Measurements from ENCODE around the gene LHB. TPM values are rescaled to one million over a fixed set of nuclear protein-coding genes. Genes with fewer than 3 reads are reported as not detected.
A peak's percentile ranks its signal among the peaks of the same experiment; 100 is the strongest.
"Not testable (repeated sequence)": the region's sequence is repeated elsewhere in the genome, so short reads cannot be mapped to it uniquely, and the experiment has no call there.

LHB gene
- total and polyA plus RNA-seq, 7 experiments from 2014 or later = not detected

- H3K4me3 ChIP-seq (ENCODE audit: low read length); ATAC-seq; POLR2A ChIA-PET; H3K27ac Mint-ChIP-seq; H3K36me3 Mint-ChIP-seq; DNase-seq; H3K27me3 ChIP-seq (ENCODE audit: control insufficient read depth in 2 of 2, insufficient read depth in 2 of 2, low read length in 2 of 2); H3K9me3 ChIP-seq (ENCODE audit: control insufficient read depth in 2 of 3, low read length in 3 of 3); intact Hi-C loops (cut with micrococcal nuclease); H3K4me1 Mint-ChIP-seq; H3K27me3 Mint-ChIP-seq; H3K4me1 ChIP-seq (ENCODE audit: control insufficient read depth in 2 of 2, insufficient read depth in 2 of 2, low read length in 2 of 2); H3K4me3 Mint-ChIP-seq; H3K9me3 Mint-ChIP-seq; H3K36me3 ChIP-seq (ENCODE audit: control insufficient read depth in 2 of 3, insufficient read depth in 3 of 3, low read length in 3 of 3); H3K27ac ChIP-seq (ENCODE audit: low read depth, low read length); CTCF ChIA-PET: not testable (repeated sequence)
These were observed 8.7 kb upstream of the LHB start for GRCh38 chr19:49025599-49025998.

GRCh38 chr19:49025088-49025487, 8.2 kb upstream of the LHB start:
- H3K36me3 Mint-ChIP-seq; H3K27ac Mint-ChIP-seq; intact Hi-C loops (cut with micrococcal nuclease); CTCF ChIA-PET; H3K9me3 Mint-ChIP-seq; H3K4me3 Mint-ChIP-seq; ATAC-seq; H3K9me3 ChIP-seq (ENCODE audit: control insufficient read depth in 2 of 3, low read length in 3 of 3); H3K4me1 ChIP-seq (ENCODE audit: control insufficient read depth in 2 of 2, insufficient read depth in 2 of 2, low read length in 2 of 2); H3K27me3 ChIP-seq (ENCODE audit: control insufficient read depth in 2 of 2, insufficient read depth in 2 of 2, low read length in 2 of 2); DNase-seq; H3K27ac ChIP-seq (ENCODE audit: low read depth, low read length); POLR2A ChIA-PET; H3K4me1 Mint-ChIP-seq; H3K36me3 ChIP-seq (ENCODE audit: control insufficient read depth in 2 of 3, insufficient read depth in 3 of 3, low read length in 3 of 3); H3K4me3 ChIP-seq (ENCODE audit: low read length): not testable (repeated sequence)
- peaks cover 0 to 11% (median 0%) of the 10 kb centered on the region in 5 donors for H3K27me3 Mint-ChIP-seq

GRCh38 chr19:49024233-49024632, 7.3 kb upstream of the LHB start, which contains the start of gene CGB3:
Gene CGB3 (minus strand): TSS chr19:49024333. CDS start chr19:49023971, 362 bp downstream.
- H3K36me3 Mint-ChIP-seq, CTCF ChIA-PET: not testable (repeated sequence)

GRCh38 chr19:49022116-49022515, 5.2 kb upstream of the LHB start:
- Histone ChIP-seq H3K27ac (ENCODE audit: low read depth, low read length) (no peak overlapping the region), H3K36me3 (ENCODE audit: control insufficient read depth in 2 of 3, insufficient read depth in 3 of 3, low read length in 3 of 3) (no peaks in the 10 kb centered on the region), H3K9me3 (ENCODE audit: control insufficient read depth in 2 of 3, low read length in 3 of 3) (no peaks in the 10 kb centered on the region), H3K27me3 (ENCODE audit: control insufficient read depth in 2 of 2, insufficient read depth in 2 of 2, low read length in 2 of 2) (no peaks in the 10 kb centered on the region), H3K4me3 (ENCODE audit: low read length) (no peak overlapping the region), H3K4me1 (ENCODE audit: control insufficient read depth in 2 of 2, insufficient read depth in 2 of 2, low read length in 2 of 2) (peaks cover 0 to 4% of the 10 kb centered on the region in 2 donors)
- Mint-ChIP-seq H3K27me3 (peaks cover 0 to 22% (median 0%) of the 10 kb centered on the region in 5 donors), H3K4me3 (peak overlapping the region in 1 of 10 donors; percentile 7), H3K27ac (no peak overlapping the region), H3K36me3 (no peaks in the 10 kb centered on the region), H3K4me1 (peaks cover 7 to 21% (median 16%) of the 10 kb centered on the region in 7 donors), H3K9me3 (no peaks in the 10 kb centered on the region)
- ATAC-seq (no peak), DNase-seq (no peak)
- intact Hi-C loops (cut with micrococcal nuclease) = no loop called here
- POLR2A ChIA-PET = interaction anchor here (0.6 to 1.4 kb wide), 2 partner anchors 29 to 63 kb away, joined by 3 to 5 read pairs; partner anchors contain the start of gene GYS1
- CTCF ChIA-PET = interaction anchor here (1.0 kb wide), 1 partner anchor 23 kb away, joined by 3 read pairs; no protein-coding TSS in a partner anchor

More at GRCh38 chr19:49024233-49024632, 7.3 kb upstream of the LHB start, which contains the start of gene CGB3:
- H3K9me3 ChIP-seq (ENCODE audit: control insufficient read depth in 2 of 3, low read length in 3 of 3); H3K36me3 ChIP-seq (ENCODE audit: control insufficient read depth in 2 of 3, insufficient read depth in 3 of 3, low read length in 3 of 3); H3K4me1 ChIP-seq (ENCODE audit: control insufficient read depth in 2 of 2, insufficient read depth in 2 of 2, low read length in 2 of 2); H3K27ac Mint-ChIP-seq; H3K27me3 ChIP-seq (ENCODE audit: control insufficient read depth in 2 of 2, insufficient read depth in 2 of 2, low read length in 2 of 2); H3K4me3 Mint-ChIP-seq; POLR2A ChIA-PET; DNase-seq; H3K9me3 Mint-ChIP-seq; intact Hi-C loops (cut with micrococcal nuclease); H3K27ac ChIP-seq (ENCODE audit: low read depth, low read length); ATAC-seq; H3K4me3 ChIP-seq (ENCODE audit: low read length): not testable (repeated sequence)
- peaks cover 7 to 13% (median 9%) of the 10 kb centered on the region in 7 donors for H3K4me1 Mint-ChIP-seq
- H3K27me3 Mint-ChIP-seq = peaks cover 0 to 12% (median 0%) of the 10 kb centered on the region in 5 donors

- no peak overlapping the region for H3K4me3 ChIP-seq (ENCODE audit: low read length)
- ChIA-PET POLR2A (interaction anchor here (1.4 kb wide), 1 partner anchor 28 kb away, joined by 3 read pairs; the partner anchor contains the start of gene GYS1), CTCF (interaction anchor here (0.6 to 1.0 kb wide), 2 partner anchors 22 to 453 kb away, joined by 3 to 4 read pairs; partner anchors contain the start of gene FLT3LG)
- no peaks in the 10 kb centered on the region for H3K9me3 ChIP-seq (ENCODE audit: control insufficient read depth in 2 of 3, low read length in 3 of 3)
- H3K4me3 Mint-ChIP-seq = no peak overlapping the region
- DNase-seq (no peak), ATAC-seq (no peak)
- H3K4me1 Mint-ChIP-seq = peaks cover 7 to 22% (median 18%) of the 10 kb centered on the region in 7 donors
- peak overlapping the region in 2 of 9 donors; percentile 32 to 55 for H3K27ac Mint-ChIP-seq
- H3K4me1 ChIP-seq (ENCODE audit: control insufficient read depth in 2 of 2, insufficient read depth in 2 of 2, low read length in 2 of 2) = peaks cover 0 to 4% of the 10 kb centered on the region in 2 donors
- H3K27me3 Mint-ChIP-seq = peaks cover 0 to 22% (median 0%) of the 10 kb centered on the region in 5 donors
- intact Hi-C loops (cut with micrococcal nuclease) = no loop called here
- no peaks in the 10 kb centered on the region for H3K36me3 Mint-ChIP-seq
- no peaks in the 10 kb centered on the region for H3K27me3 ChIP-seq (ENCODE audit: control insufficient read depth in 2 of 2, insufficient read depth in 2 of 2, low read length in 2 of 2)
- H3K9me3 Mint-ChIP-seq = no peaks in the 10 kb centered on the region
- H3K36me3 ChIP-seq (ENCODE audit: control insufficient read depth in 2 of 3, insufficient read depth in 3 of 3, low read length in 3 of 3) = no peaks in the 10 kb centered on the region
- H3K27ac ChIP-seq (ENCODE audit: low read depth, low read length) = no peak overlapping the region
These were observed 4.3 kb upstream of the LHB start for GRCh38 chr19:49020931-49021895.

GRCh38 chr19:49020342-49020741, 3.5 kb upstream of the LHB start:
- Mint-ChIP-seq H3K4me3 (peak overlapping the region in 5 of 10 donors; percentile 78 to 95 (median 89)), H3K36me3 (no peaks in the 10 kb centered on the region), H3K27ac (peak overlapping the region in 1 of 9 donors; percentile 32), H3K9me3 (no peaks in the 10 kb centered on the region), H3K4me1 (peaks cover 7 to 22% (median 18%) of the 10 kb centered on the region in 7 donors), H3K27me3 (peaks cover 0 to 22% (median 0%) of the 10 kb centered on the region in 5 donors)
- POLR2A ChIA-PET = no interaction called here
- Histone ChIP-seq H3K27me3 (ENCODE audit: control insufficient read depth in 2 of 2, insufficient read depth in 2 of 2, low read length in 2 of 2) (no peaks in the 10 kb centered on the region), H3K36me3 (ENCODE audit: control insufficient read depth in 2 of 3, insufficient read depth in 3 of 3, low read length in 3 of 3) (peaks cover 0 to 6% (median 0%) of the 10 kb centered on the region in 3 experiments), H3K27ac (ENCODE audit: low read depth, low read length) (no peak overlapping the region), H3K4me1 (ENCODE audit: control insufficient read depth in 2 of 2, insufficient read depth in 2 of 2, low read length in 2 of 2) (peaks cover 0 to 4% of the 10 kb centered on the region in 2 donors), H3K4me3 (ENCODE audit: low read length) (no peak overlapping the region), H3K9me3 (ENCODE audit: control insufficient read depth in 2 of 3, low read length in 3 of 3) (no peaks in the 10 kb centered on the region)
- no peak for DNase-seq
- intact Hi-C loops (cut with micrococcal nuclease) = no loop called here
- CTCF ChIA-PET = interaction anchor here (0.7 kb wide), 1 partner anchor 9 kb away, joined by 3 read pairs; no protein-coding TSS in a partner anchor
- no peak for ATAC-seq
